HepG2 (cell line): ENCODE data around the gene PGM5.

Source experiments
- BORCS8-MEF2B ChIP-seq: sonication (generic); formaldehyde crosslinking; IDR thresholded peaks from 2 replicates; pipeline ENCODE4 v1.8.0; 2022; ENCODE audit warnings: mild to moderate bottlenecking, missing genetic modification reagents
- JUND ChIP-seq: sonication (generic); formaldehyde crosslinking; IDR thresholded peaks from 2 replicates; pipeline ENCODE4 v1.8.0; 2022; ENCODE audit warnings: mild to moderate bottlenecking, missing genetic modification reagents
- NR3C1 ChIP-seq: sonication (generic); formaldehyde crosslinking; IDR thresholded peaks from 2 replicates; pipeline ENCODE4 v1.4.0; 2020; ENCODE audit warnings: missing genetic modification reagents
- SMC3 ChIP-seq: IDR thresholded peaks from 2 replicates; pipeline ENCODE4 v1.6.1; 2011; ENCODE audit warnings: low read length, improper control_type of control experiment
- TF ChIP-seq, protein P1 (sequence below): sonication (generic); formaldehyde crosslinking; IDR thresholded peaks from 2 replicates; pipeline ENCODE4 v1.4.0; 2020; ENCODE audit warnings: missing genetic modification reagents
- TF ChIP-seq, protein P2 (sequence below): sonication (generic); formaldehyde crosslinking; IDR thresholded peaks from 2 replicates; pipeline ENCODE4 v1.5.0; 2020; ENCODE audit warnings: mild to moderate bottlenecking, missing genetic modification reagents, moderate library complexity
- TF ChIP-seq, protein P3 (sequence below): sonication (generic); formaldehyde crosslinking; IDR thresholded peaks from 2 replicates; pipeline ENCODE4 v1.5.0; 2020; ENCODE audit warnings: missing genetic modification reagents

DNA sequence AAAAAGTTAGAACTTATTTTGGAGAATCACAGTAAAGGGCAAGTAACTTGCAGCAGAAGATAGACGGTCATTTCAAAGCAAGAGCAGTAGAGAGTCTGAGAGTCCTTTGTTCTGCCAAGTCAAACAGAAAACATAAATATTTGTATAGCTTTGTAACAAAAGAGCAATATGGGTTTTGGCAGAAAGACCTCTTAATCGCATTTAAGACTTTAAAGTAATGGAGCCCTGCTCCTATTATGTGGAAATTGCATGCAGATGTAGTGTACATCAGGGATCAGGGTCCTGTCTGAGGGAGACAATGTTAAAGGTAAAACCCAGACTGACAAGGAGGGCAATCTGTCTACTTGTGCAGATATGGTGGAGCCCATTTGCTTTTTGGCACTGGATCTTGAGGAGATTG lies 87.2 kb downstream of the PGM5 start:
- TF ChIP-seq, protein P1, sequence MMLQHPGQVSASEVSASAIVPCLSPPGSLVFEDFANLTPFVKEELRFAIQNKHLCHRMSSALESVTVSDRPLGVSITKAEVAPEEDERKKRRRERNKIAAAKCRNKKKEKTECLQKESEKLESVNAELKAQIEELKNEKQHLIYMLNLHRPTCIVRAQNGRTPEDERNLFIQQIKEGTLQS = no peak
- TF ChIP-seq BORCS8-MEF2B (CRISPR knock-in tag) (no peak), SMC3 (no peak), NR3C1 (no peak), JUND (CRISPR knock-in tag) (no peak)
- TF ChIP-seq, protein P2, sequence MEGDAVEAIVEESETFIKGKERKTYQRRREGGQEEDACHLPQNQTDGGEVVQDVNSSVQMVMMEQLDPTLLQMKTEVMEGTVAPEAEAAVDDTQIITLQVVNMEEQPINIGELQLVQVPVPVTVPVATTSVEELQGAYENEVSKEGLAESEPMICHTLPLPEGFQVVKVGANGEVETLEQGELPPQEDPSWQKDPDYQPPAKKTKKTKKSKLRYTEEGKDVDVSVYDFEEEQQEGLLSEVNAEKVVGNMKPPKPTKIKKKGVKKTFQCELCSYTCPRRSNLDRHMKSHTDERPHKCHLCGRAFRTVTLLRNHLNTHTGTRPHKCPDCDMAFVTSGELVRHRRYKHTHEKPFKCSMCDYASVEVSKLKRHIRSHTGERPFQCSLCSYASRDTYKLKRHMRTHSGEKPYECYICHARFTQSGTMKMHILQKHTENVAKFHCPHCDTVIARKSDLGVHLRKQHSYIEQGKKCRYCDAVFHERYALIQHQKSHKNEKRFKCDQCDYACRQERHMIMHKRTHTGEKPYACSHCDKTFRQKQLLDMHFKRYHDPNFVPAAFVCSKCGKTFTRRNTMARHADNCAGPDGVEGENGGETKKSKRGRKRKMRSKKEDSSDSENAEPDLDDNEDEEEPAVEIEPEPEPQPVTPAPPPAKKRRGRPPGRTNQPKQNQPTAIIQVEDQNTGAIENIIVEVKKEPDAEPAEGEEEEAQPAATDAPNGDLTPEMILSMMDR (CRISPR knock-in tag) = no peak
- TF ChIP-seq, protein P3, sequence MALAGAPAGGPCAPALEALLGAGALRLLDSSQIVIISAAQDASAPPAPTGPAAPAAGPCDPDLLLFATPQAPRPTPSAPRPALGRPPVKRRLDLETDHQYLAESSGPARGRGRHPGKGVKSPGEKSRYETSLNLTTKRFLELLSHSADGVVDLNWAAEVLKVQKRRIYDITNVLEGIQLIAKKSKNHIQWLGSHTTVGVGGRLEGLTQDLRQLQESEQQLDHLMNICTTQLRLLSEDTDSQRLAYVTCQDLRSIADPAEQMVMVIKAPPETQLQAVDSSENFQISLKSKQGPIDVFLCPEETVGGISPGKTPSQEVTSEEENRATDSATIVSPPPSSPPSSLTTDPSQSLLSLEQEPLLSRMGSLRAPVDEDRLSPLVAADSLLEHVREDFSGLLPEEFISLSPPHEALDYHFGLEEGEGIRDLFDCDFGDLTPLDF (CRISPR knock-in tag) = no peak
